K562 (cell line): ENCODE results near the gene TMEM72. TPM values are rescaled to one million over a fixed set of nuclear protein-coding genes. Genes with fewer than 3 reads are reported as not detected.

ENCODE experiments used
- ATAC-seq: fragments of 200-7000 bp; cut with Tn5 transposase; 3 replicates; pipeline ENCODE4 v1.9.1; 2020; ENCODE audit warnings: moderate library complexity
- BruUV-seq: library from RNA; stranded (reverse); fragments of 400-500 nt; replicated peaks from 2 replicates; lab custom pipeline; 2021; lab: Mats Ljungman, UMichigan
- CTCF ChIA-PET: fragments of 300-600 bp; formaldehyde crosslinking; extraction: SDS; loops from one replicate; lab custom pipeline; 2021; ENCODE audit warnings: low intra/inter-chr PET ratio; lab: Yijun Ruan, JAX
- POLR2A ChIA-PET: fragments of 300-600, 350-650 bp; sonication (Branson Sonifier 250); formaldehyde crosslinking; extraction: SDS; loops from one replicate; lab custom pipeline; 2021; ENCODE audit warnings: antibody characterized with exemption, inconsistent platforms; lab: Yijun Ruan, JAX
- DNase-seq, 4 experiments: peaks; one replicate each; pipeline versions ENCODE4 v3.0.0 to v3.0.0-alpha.2; 2011 to 2018; ENCODE audit warnings: low spot score in 3 of 4, mixed read lengths in 3 of 4; ENCODE audit errors: extremely low read depth in 1 of 4
- FAIRE-seq: peaks from 2 replicates; lab custom pipeline; 2011; peaks lifted over from hg19 to GRCh38; lab: Jason Lieb, UNC
- H2AFZ ChIP-seq: 2 replicates; pipeline ENCODE4 v1.6.0; 2011; ENCODE audit warnings: low read depth, low read length, control low read depth, inconsistent platforms
- H3K27ac ChIP-seq: fragments of 200-600 bp; 3 replicates; pipeline ENCODE4 v1.8.0; 2011; ENCODE audit warnings: low read depth, mild to moderate bottlenecking, control low read depth, inconsistent platforms, low read length, moderate library complexity, mixed read lengths; ENCODE audit errors: extremely low read depth
- H3K27me3 ChIP-seq, 2 experiments: fragments of 300-600 bp in 1 of 2; 2 replicates in 1 of 2; 3 replicates in 1 of 2; pipeline versions ENCODE4 v1.6.0 to v1.8.0; 2011; ENCODE audit warnings: inconsistent platforms in 2 of 2, low read length in 2 of 2, mild to moderate bottlenecking in 1 of 2, mixed read lengths in 1 of 2, moderate library complexity in 1 of 2; ENCODE audit not compliant: control insufficient read depth in 2 of 2, insufficient read depth in 2 of 2
- H3K36me3 ChIP-seq: fragments of 300-600 bp; 3 replicates; pipeline ENCODE4 v1.8.0; 2011; ENCODE audit warnings: mild to moderate bottlenecking, low read length, inconsistent platforms; ENCODE audit not compliant: control insufficient read depth, insufficient read depth
- H3K4me1 ChIP-seq, 2 experiments: fragments of 200-600 bp in 1 of 2; replicated peaks in 1 of 2; 2 replicates in 1 of 2; 3 replicates in 1 of 2; pipeline versions ENCODE4 v1.5.1 to v1.8.0; 2011; ENCODE audit warnings: inconsistent platforms in 2 of 2, low read length in 2 of 2, mild to moderate bottlenecking in 1 of 2, mixed read lengths in 1 of 2, moderate library complexity in 1 of 2; ENCODE audit not compliant: control insufficient read depth in 2 of 2, insufficient read depth in 2 of 2
- H3K4me2 ChIP-seq: 2 replicates; pipeline ENCODE4 v1.6.1; 2011; ENCODE audit warnings: low read length, control low read depth, inconsistent platforms, mixed read lengths; ENCODE audit not compliant: insufficient read depth
- H3K4me3 ChIP-seq: fragments of 200-600 bp; sonication (generic), shearing (Covaris generic); 2 replicates; pipeline ENCODE4 v1.5.1; 2016; ENCODE audit warnings: control low read depth, inconsistent platforms
- H3K79me2 ChIP-seq: fragments of 200-600 bp; 3 replicates; pipeline ENCODE4 v1.8.0; 2011; ENCODE audit warnings: low read length, inconsistent platforms; ENCODE audit not compliant: control insufficient read depth, insufficient read depth
- H3K9ac ChIP-seq, 2 experiments: 2 replicates each; pipeline versions ENCODE4 v1.6.0 to v1.6.1; 2011; ENCODE audit warnings: low read depth in 2 of 2, low read length in 2 of 2, control low read depth in 1 of 2, inconsistent platforms in 1 of 2, mild to moderate bottlenecking in 1 of 2, mixed read lengths in 1 of 2; ENCODE audit not compliant: insufficient read depth in 1 of 2
- H3K9me1 ChIP-seq: one replicate; pipeline ENCODE4 v1.6.0; 2011; ENCODE audit warnings: inconsistent platforms, mild to moderate bottlenecking, low read length, moderate library complexity; ENCODE audit not compliant: control insufficient read depth, insufficient read depth
- H3K9me3 ChIP-seq: replicated peaks from 2 replicates; pipeline ENCODE4 v1.5.1; 2011; ENCODE audit warnings: low read depth, low read length, inconsistent platforms; ENCODE audit not compliant: control insufficient read depth, insufficient read depth
- H4K20me1 ChIP-seq: replicated peaks from 2 replicates; pipeline ENCODE4 v1.6.1; 2011; ENCODE audit warnings: low read length, inconsistent platforms, mixed read lengths; ENCODE audit not compliant: control insufficient read depth, insufficient read depth
- MAFF ChIP-seq: IDR thresholded peaks from 2 replicates; pipeline ENCODE4 v1.6.1; 2012; ENCODE audit warnings: low read length, improper control_type of control experiment
- MAFK ChIP-seq: IDR thresholded peaks from 2 replicates; pipeline ENCODE4 v1.6.1; 2011; ENCODE audit warnings: low read length, improper control_type of control experiment
- SRF ChIP-seq, 2 experiments: fragments of 250-450, 450-650 bp in 1 of 2; sonication (Bioruptor Pico) in 1 of 2; sonication (generic) in 1 of 2; formaldehyde crosslinking; IDR thresholded peaks; 2 replicates each; pipeline versions ENCODE4 v1.5.0 to v1.5.1; 2020 to 2022; ENCODE audit warnings: mild to moderate bottlenecking in 1 of 2, missing genetic modification reagents in 1 of 2
- TAF15 ChIP-seq: fragments of 200-400 bp; formaldehyde crosslinking; IDR thresholded peaks from 2 replicates; pipeline ENCODE4 v1.6.1; 2017; ENCODE audit warnings: mild to moderate bottlenecking, low read depth, low read length, moderate library complexity
- ZC3H4 ChIP-seq: sonication (generic); formaldehyde crosslinking; IDR thresholded peaks from 2 replicates; pipeline ENCODE4 v1.9.0; 2021; ENCODE audit warnings: missing genetic modification reagents, borderline replicate concordance
- ZNF316 ChIP-seq: fragments of 450-650 bp; IDR thresholded peaks from 2 replicates; pipeline ENCODE4 v1.6.1; 2016
- WGBS: fragments of 100-300 bp; shearing (Covaris generic); methylation state at CpG from one replicate; pipeline ENCODE4 v1.1.6; 2016; ENCODE audit warnings: low coverage, mixed read lengths; ENCODE audit not compliant: insufficient coverage; ENCODE audit errors: missing lambda C conversion rate; 5-methylcytosine and 5-hydroxymethylcytosine counted together
- in situ Hi-C: fragments of 300-500 bp; cut with MboI; formaldehyde crosslinking; loops from 4 replicates; pipeline ENCODE4 v1.15.0; 2018; ENCODE audit warnings: inconsistent platforms, mixed read lengths
- intact Hi-C: fragments of 100-400 bp; cut with micrococcal nuclease; formaldehyde crosslinking; loops from 2 replicates; pipeline ENCODE4 v1.14.2; 2022
- polyA plus RNA-seq, 8 experiments: library from polyadenylated mRNA; depleted of rRNA in 4 of 8; stranded (reverse) in 5 of 8; unstranded in 3 of 8; fragments of >200 nt; fragmentation: Nextera tagmentation in 2 of 8; fragmentation: Illumina TruSeq in 1 of 8; extraction: Ambion mirVana in 2 of 8; extraction: Trizol in 1 of 8; gene quantifications; 2 replicates each; pipeline versions ENCODE4 v1.2.1 to v1.2.3, GENCODE V29; 2011 to 2014; ENCODE audit warnings: inconsistent platforms in 1 of 8, missing spikeins in 1 of 8
- total RNA-seq, 7 experiments: library from RNA; depleted of rRNA in 6 of 7; stranded (reverse); fragments of >200 nt in 6 of 7; fragmentation: Illumina TruSeq in 2 of 7; extraction: Trizol in 2 of 7; gene quantifications; 2 replicates each; pipeline versions ENCODE4 v1.2.1 to v1.2.3, GENCODE V29; 2011 to 2021; ENCODE audit warnings: low replicate concordance in 1 of 7

Gene TMEM72
- total and polyA plus RNA-seq, 9 of the 15 experiments (the other 6 are each of a cell fraction or from before 2014, with no cell fraction given) = not detected

DNA sequence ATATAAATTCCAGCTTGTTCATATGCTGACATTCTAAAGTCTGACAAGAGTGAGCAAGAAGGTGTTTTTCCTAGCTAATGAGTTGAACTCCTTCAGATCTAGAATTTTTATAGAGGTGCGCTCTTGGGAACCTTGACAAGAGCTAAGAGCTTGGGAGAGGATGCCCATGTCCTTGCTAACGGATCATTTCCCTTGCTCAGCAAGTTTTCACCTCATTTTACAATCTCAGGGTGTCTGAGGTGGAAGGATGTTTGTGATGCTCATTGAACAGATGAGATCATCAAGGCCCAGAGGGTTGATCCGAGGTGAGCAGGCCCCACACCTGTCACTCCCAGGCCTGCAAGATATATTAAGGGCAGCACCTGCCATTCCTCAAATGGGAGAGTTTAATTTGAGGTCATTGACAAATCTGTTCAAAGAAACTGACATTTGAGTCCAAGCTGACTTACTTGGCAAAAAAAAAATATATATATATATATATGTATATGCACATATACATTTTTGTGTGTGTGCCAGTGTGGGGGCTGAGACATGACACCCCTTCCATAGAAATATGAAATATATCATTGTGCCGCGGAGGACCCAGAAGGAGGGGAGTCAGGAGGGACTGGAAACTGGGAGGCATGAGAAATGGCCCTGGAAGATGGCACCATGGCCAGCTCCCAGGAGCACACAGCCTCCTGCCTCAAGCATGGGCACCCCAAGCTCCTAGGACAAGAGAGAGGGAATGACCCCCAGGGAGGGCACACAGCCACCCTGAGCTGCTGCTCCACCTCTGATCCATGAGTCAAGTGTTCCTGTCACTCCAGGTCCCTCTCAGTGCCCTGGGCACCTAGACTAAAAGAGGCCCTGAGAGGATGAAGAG lies 17.3 kb upstream of the TMEM72 start:
- BruUV-seq = no TSS peak
- 5% methylated on average over 5 of the region's 5 CpGs for WGBS
- DNase-seq (no peak), FAIRE-seq (peak; percentile 6), ATAC-seq (no peak)
- intact Hi-C loops (no loop called here), in situ Hi-C loops (no loop called here)
- Histone ChIP-seq H2AFZ (no peak overlapping the region), H3K9me3 (no peaks in the 10 kb centered on the region), H3K79me2 (no peaks in the 10 kb centered on the region), H3K27ac (no peak overlapping the region), H3K9ac (no peak overlapping the region), H3K9me1 (no peaks in the 10 kb centered on the region), H3K4me3 (no peak overlapping the region), H3K4me2 (no peak overlapping the region), H3K36me3 (no peaks in the 10 kb centered on the region), H3K27me3 (peaks cover 4 to 23% of the 10 kb centered on the region in 2 experiments; a peak in 3 of 5 replicates), H3K4me1 (no peaks in the 10 kb centered on the region), H4K20me1 (0 out of 2 replicates have a peak, but pooled peaks cover 3% of the 10 kb centered on the region)
- TF ChIP-seq MAFK = peak; percentile 33; the same call in 1 of the 2 replicates
- TF ChIP-seq MAFF = peak; percentile 36; the same call in 1 of the 2 replicates
- TF ChIP-seq SRF (CRISPR knock-in tag; IDR thresholded peaks at IDR 0.05) = no peak
- no peak for TF ChIP-seq ZC3H4 (CRISPR knock-in tag)
- peak; percentile 45; the same call in 1 of the 2 replicates for TF ChIP-seq ZNF316
- no peak for TF ChIP-seq TAF15
- CTCF ChIA-PET = no interaction called here
- POLR2A ChIA-PET = no interaction called here
